PFSK-1 (cell line): ENCODE data around the gene EVI5L.

ENCODE experiments used
- FOXP2 ChIP-seq: optimal IDR thresholded peaks from 2 replicates; pipeline ENCODE3; 2011; ENCODE audit warnings: borderline replicate concordance, control low read depth, inconsistent platforms; ENCODE audit not compliant: insufficient read depth; ENCODE audit errors: extremely low read length, extremely low read depth
- POLR2AphosphoS5 ChIP-seq: IDR thresholded peaks from 2 replicates; pipeline ENCODE4 v1.6.1; 2012; ENCODE audit warnings: low read depth, mild to moderate bottlenecking, control low read depth, low read length, moderate library complexity
- REST ChIP-seq, 2 experiments: IDR thresholded peaks; 2 replicates each; pipeline versions ENCODE4 v1.6.1 to v1.8.0; 2011 to 2012; ENCODE audit warnings: low read depth in 2 of 2, low read length in 2 of 2, control low read depth in 1 of 2, inconsistent platforms in 1 of 2, mild to moderate bottlenecking in 1 of 2, moderate library complexity in 1 of 2; ENCODE audit not compliant: insufficient read depth in 1 of 2
- SIN3A ChIP-seq: IDR thresholded peaks from 2 replicates; pipeline ENCODE4 v1.6.1; 2012; ENCODE audit warnings: mild to moderate bottlenecking, low read length, moderate library complexity, borderline replicate concordance; ENCODE audit not compliant: insufficient read depth
- TAF1 ChIP-seq: IDR thresholded peaks from 2 replicates; pipeline ENCODE4 v1.6.1; 2012; ENCODE audit warnings: low read length, control low read depth, borderline replicate concordance; ENCODE audit not compliant: insufficient read depth

Gene EVI5L

GRCh38 chr19:7911508-7912143 is 81.6 kb downstream of the EVI5L start:
- TF ChIP-seq FOXP2 (no peak), REST (IDR thresholded peaks at IDR 0.05; ENCODE audit: insufficient read depth in 1 of 2, low read depth in 2 of 2, low read length in 2 of 2) (no peak), POLR2AphosphoS5 (no peak), SIN3A (no peak), TAF1 (no peak)

- TF ChIP-seq REST (IDR thresholded peaks at IDR 0.05; ENCODE audit: insufficient read depth in 1 of 2, low read depth in 2 of 2, low read length in 2 of 2) (no peak), TAF1 (no peak), POLR2AphosphoS5 (no peak), SIN3A (no peak), FOXP2 (no peak)
Measured at GRCh38 chr19:7912144-7912696, 82.2 kb downstream of the EVI5L start.

- TF ChIP-seq POLR2AphosphoS5, result no peak
- peak; percentile 8; the same call in 1 of the 2 replicates for TF ChIP-seq SIN3A
- TF ChIP-seq TAF1, result no peak
- TF ChIP-seq REST (IDR thresholded peaks at IDR 0.05; ENCODE audit: insufficient read depth in 1 of 2, low read depth in 2 of 2, low read length in 2 of 2), result no peak
- no peak for TF ChIP-seq FOXP2
Measured at GRCh38 chr19:7912697-7913564, 82.9 kb downstream of the EVI5L start.

GRCh38 chr19:7913652-7914051 is 83.6 kb downstream of the EVI5L start:
- TF ChIP-seq POLR2AphosphoS5 (no peak; the same call in 1 of the 2 replicates), TAF1 (0 out of 2 replicates have a peak, but pooled peaks have one; percentile 7)

- TF ChIP-seq FOXP2, result no peak
- 0 out of 2 replicates have a peak, but pooled peaks have one; percentile 10 for TF ChIP-seq SIN3A
- 0 out of 2 replicates have a peak, but pooled peaks have one; percentile 1 for TF ChIP-seq TAF1
- TF ChIP-seq REST (IDR thresholded peaks at IDR 0.05; ENCODE audit: insufficient read depth in 1 of 2, low read depth in 2 of 2, low read length in 2 of 2), result no peak
Measured at GRCh38 chr19:7914099-7914498, 84.1 kb downstream of the EVI5L start.
